Measurements from ENCODE around the gene UBL5.

The UBL5 gene

GRCh38 chr19:9854282-9854846 is 26.6 kb downstream of the UBL5 start:
- no peak for DNase-seq (ENCODE audit: low read depth)

GRCh38 chr19:9856609-9857008 is 28.9 kb downstream of the UBL5 start:
- no peak for DNase-seq (ENCODE audit: low read depth)

GRCh38 chr19:9857076-9857721 is 29.5 kb downstream of the UBL5 start:
- no peak for DNase-seq (ENCODE audit: low read depth)

GRCh38 chr19:9857920-9858746 is 30.4 kb downstream of the UBL5 start:
- no peak for DNase-seq (ENCODE audit: low read depth)

- DNase-seq (ENCODE audit: low read depth), result no peak
These were observed 31.0 kb downstream of the UBL5 start for GRCh38 chr19:9858766-9859165.

GRCh38 chr19:9860407-9860806 is 32.7 kb downstream of the UBL5 start:
- DNase-seq (ENCODE audit: low read depth), result no peak

- DNase-seq (ENCODE audit: low read depth), result no peak
These were observed 33.8 kb downstream of the UBL5 start for GRCh38 chr19:9861503-9861902.

GRCh38 chr19:9862938-9863337 is 35.2 kb downstream of the UBL5 start:
- DNase-seq (ENCODE audit: low read depth), result no peak

- DNase-seq (ENCODE audit: low read depth), result no peak
These were observed 36.0 kb downstream of the UBL5 start for GRCh38 chr19:9863759-9864158.

- DNase-seq (ENCODE audit: low read depth), result no peak
These were observed 38.2 kb downstream of the UBL5 start for GRCh38 chr19:9865732-9866501.

GRCh38 chr19:9868983-9869617 is 41.4 kb downstream of the UBL5 start:
- no peak for DNase-seq (ENCODE audit: low read depth)

GRCh38 chr19:9871626-9872338 is 44.1 kb downstream of the UBL5 start:
- no peak for DNase-seq (ENCODE audit: low read depth)

GRCh38 chr19:9872618-9873242 is 45.0 kb downstream of the UBL5 start:
- DNase-seq (ENCODE audit: low read depth), result no peak

GRCh38 chr19:9875031-9875627 is 47.4 kb downstream of the UBL5 start:
- DNase-seq (ENCODE audit: low read depth), result no peak

GRCh38 chr19:9875796-9876195 is 48.1 kb downstream of the UBL5 start:
- DNase-seq (ENCODE audit: low read depth), result no peak

GRCh38 chr19:9877780-9878510 is 50.2 kb downstream of the UBL5 start:
- no peak for DNase-seq (ENCODE audit: low read depth)

- no peak for DNase-seq (ENCODE audit: low read depth)
These were observed 50.9 kb downstream of the UBL5 start for GRCh38 chr19:9878511-9879196.

Measured in stimulated activated CD8-positive, alpha-beta memory T cell treated with anti-CD3 and anti-CD28 coated beads, Interleukin-4, amount 100 ng/mL, for 24 hours (primary cell).